ENCODE data around the gene SBNO1.
"Not testable (repeated sequence)": the region's sequence is repeated elsewhere in the genome, so short reads cannot be mapped to it uniquely, and the experiment has no call there.

SBNO1 gene

GRCh38 chr12:123248996-123249741 lies 115.5 kb downstream of the SBNO1 start:
- DNase-seq (ENCODE audit: low spot score), result not testable (repeated sequence)

GRCh38 chr12:123248129-123248528 lies 116.5 kb downstream of the SBNO1 start:
- DNase-seq (ENCODE audit: low spot score), result not testable (repeated sequence)

- no peak for DNase-seq (ENCODE audit: low spot score)
These were observed 119.0 kb downstream of the SBNO1 start for GRCh38 chr12:123245678-123246077.

GRCh38 chr12:123243671-123244262 lies 120.9 kb downstream of the SBNO1 start:
- no peak for DNase-seq (ENCODE audit: low spot score)

GRCh38 chr12:123242116-123242904 lies 122.3 kb downstream of the SBNO1 start:
- no peak for DNase-seq (ENCODE audit: low spot score)
